Measurements from ENCODE around the gene BLZF1. TPM values are rescaled to one million over a fixed set of nuclear protein-coding genes. Genes with fewer than 3 reads are reported as not detected.

Gene BLZF1
- total RNA-seq, 4 donors from 2014 or later, result 28.1 to 41.1 (median 36.2) TPM

DNA sequence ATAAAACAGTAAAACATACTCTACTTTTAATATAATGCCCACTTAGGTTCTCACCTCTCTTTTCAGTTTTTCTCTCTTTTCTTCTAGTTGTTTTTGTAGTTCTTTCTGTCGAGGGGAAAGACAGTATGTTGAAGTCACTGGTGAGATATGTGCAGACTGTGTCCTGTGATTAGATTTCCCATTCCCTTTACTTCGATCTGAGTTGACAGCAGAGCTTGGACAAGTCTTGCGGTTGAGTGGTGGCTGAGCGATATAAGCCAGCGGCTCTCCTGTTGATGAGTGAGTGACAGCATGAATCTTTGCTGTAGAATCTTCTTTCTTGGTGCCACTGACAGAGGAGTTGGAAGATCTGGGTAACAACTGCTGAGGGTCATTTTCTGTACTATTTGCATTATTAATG lies 53.3 kb downstream of the BLZF1 start:
- no peak overlapping the region for H3K27ac ChIP-seq (replicated peaks in 1 of 4)
- DNase-seq (ENCODE audit: extremely low spot score), result no peak
- H3K4me1 ChIP-seq, result no peaks in the 10 kb centered on the region
- H3K9me3 ChIP-seq, result no peaks in the 10 kb centered on the region
- no peaks in the 10 kb centered on the region for H3K27me3 ChIP-seq
- no peaks in the 10 kb centered on the region for H3K36me3 ChIP-seq
- no peak overlapping the region for H3K4me3 ChIP-seq
- intact Hi-C loops (cut with DNase I), result no loop called here
- WGBS, result 90% methylated on average over 5 of the region's 5 CpGs
- TF ChIP-seq POLR2AphosphoS5 (IDR thresholded peaks at IDR 0.05), result no peak
- TF ChIP-seq, protein P1, sequence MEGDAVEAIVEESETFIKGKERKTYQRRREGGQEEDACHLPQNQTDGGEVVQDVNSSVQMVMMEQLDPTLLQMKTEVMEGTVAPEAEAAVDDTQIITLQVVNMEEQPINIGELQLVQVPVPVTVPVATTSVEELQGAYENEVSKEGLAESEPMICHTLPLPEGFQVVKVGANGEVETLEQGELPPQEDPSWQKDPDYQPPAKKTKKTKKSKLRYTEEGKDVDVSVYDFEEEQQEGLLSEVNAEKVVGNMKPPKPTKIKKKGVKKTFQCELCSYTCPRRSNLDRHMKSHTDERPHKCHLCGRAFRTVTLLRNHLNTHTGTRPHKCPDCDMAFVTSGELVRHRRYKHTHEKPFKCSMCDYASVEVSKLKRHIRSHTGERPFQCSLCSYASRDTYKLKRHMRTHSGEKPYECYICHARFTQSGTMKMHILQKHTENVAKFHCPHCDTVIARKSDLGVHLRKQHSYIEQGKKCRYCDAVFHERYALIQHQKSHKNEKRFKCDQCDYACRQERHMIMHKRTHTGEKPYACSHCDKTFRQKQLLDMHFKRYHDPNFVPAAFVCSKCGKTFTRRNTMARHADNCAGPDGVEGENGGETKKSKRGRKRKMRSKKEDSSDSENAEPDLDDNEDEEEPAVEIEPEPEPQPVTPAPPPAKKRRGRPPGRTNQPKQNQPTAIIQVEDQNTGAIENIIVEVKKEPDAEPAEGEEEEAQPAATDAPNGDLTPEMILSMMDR (IDR thresholded peaks at IDR 0.05), result no peak
- TF ChIP-seq EP300 (IDR thresholded peaks at IDR 0.05), result no peak
- no peak for TF ChIP-seq POLR2A (IDR thresholded peaks at IDR 0.05; ENCODE audit: low read depth)

DNA sequence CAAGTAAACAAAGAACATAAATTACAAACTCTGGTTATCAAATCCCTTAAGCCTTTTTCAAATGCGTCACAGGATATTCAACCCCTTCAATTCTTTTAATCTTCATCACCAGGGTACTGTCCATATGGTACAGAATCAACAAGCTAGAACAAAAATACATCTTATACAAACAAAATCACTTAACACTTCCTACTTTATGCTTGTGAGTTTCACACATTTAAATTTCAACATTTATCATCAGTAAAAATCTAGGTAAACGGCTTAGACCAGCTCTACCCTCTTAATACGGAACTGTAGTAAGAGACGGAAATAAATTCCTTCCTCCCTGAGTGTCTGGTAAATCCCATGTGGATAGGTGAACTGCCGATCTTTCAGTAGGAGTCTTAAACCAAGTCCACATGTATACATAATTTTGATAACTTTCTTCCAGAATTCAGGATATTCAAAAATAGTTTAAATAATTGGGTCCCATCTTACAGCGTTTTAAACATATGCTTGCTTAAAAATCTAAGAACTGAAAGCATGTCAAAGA lies 58.2 kb downstream of the BLZF1 start:
- TF ChIP-seq POLR2A (IDR thresholded peaks at IDR 0.05; ENCODE audit: low read depth), result no peak
- no peak for TF ChIP-seq POLR2AphosphoS5 (IDR thresholded peaks at IDR 0.05)
- Histone ChIP-seq H3K9me3 (no peaks in the 10 kb centered on the region), H3K27me3 (peaks cover 0 to 14% (median 0%) of the 10 kb centered on the region in 4 donors), H3K36me3 (no peaks in the 10 kb centered on the region), H3K4me1 (peaks cover 0 to 14% (median 10%) of the 10 kb centered on the region in 4 donors), H3K27ac (replicated peaks in 1 of 4) (no peak overlapping the region), H3K4me3 (peak overlapping the region; percentile 47 to 62 (median 54))
- WGBS, result 45% methylated on average over 6 of the region's 6 CpGs
- intact Hi-C loops (cut with DNase I), result no loop called here
- DNase-seq (ENCODE audit: extremely low spot score), result no peak

DNA sequence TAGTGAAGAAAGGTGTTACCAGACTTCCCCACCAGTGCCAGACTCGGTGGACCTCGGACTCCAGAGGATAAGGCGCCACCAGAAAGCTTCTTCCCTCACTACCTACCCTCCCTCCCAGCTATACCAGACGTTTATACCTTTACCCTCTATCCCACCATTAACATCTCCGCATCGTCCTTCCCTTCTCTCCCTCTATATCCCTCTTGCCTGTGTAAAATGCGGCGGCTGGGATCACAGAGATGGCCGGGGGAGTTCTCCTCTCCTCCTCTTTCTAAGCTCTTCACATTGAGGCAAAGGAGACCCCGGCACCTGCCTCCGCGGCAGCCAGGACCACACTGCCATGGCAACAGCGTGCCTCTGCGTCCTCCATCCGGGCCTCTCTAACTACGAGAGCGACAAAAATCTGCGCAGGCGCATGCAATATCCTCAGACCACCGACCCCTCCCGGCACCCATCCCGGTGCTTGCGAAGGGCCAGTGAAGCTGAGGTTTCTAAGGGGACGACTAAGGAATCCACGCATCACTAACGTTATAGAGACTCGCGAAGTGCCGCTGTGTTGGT lies 59.2 kb downstream of the BLZF1 start, which contains the start of gene CCDC181:
CCDC181 (minus strand) TSS at position 394 of the 561 bp plus-strand sequence. CDS start 2,547 bp downstream, outside the sequence.
- no peak within 1 kb of the TSS for H3K27ac ChIP-seq (replicated peaks in 1 of 4)
- intact Hi-C loops (cut with DNase I), result no loop called here
- peak; percentile 92 for DNase-seq (ENCODE audit: extremely low spot score)
- TF ChIP-seq, protein P1 (IDR thresholded peaks at IDR 0.05), result no peak
- no peak for TF ChIP-seq POLR2A (IDR thresholded peaks at IDR 0.05; ENCODE audit: low read depth)
- peak; percentile 6 to 59 for TF ChIP-seq POLR2AphosphoS5 (IDR thresholded peaks at IDR 0.05)
- no peak for TF ChIP-seq EP300 (IDR thresholded peaks at IDR 0.05)
- peaks cover 0 to 18% (median 0%) of the 10 kb centered on the region in 4 donors for H3K27me3 ChIP-seq
- no peaks in the 10 kb centered on the region for H3K36me3 ChIP-seq
- peaks cover 0 to under 1% (median 0%) of the 10 kb centered on the region in 4 donors for H3K9me3 ChIP-seq
- H3K4me1 ChIP-seq, result peaks cover 0 to 14% (median 10%) of the 10 kb centered on the region in 4 donors
- H3K4me3 ChIP-seq, result peak within 1 kb of the TSS; percentile 47 to 62 (median 54)
- WGBS, result under 1% methylated on average over 26 of the region's 29 CpGs

Other genes starting within 250 kb of the BLZF1 start
- 10 to 100 TPM; 10.2 to 27.8 (median 14.5) TPM for gene NME7, start 398 bp upstream of the BLZF1 start, total RNA-seq
- gene CCDC181, start 59.3 kb downstream of the BLZF1 start, total RNA-seq, result 1 to 10 TPM in 1 of 4 donors, under 1 TPM in 3; 0.80 to 2.3 (median 0.91) TPM
- gene SLC19A2, start 117.7 kb downstream of the BLZF1 start, total RNA-seq, result 10 to 100 TPM; 19.0 to 38.8 (median 20.6) TPM
- 1 to 10 TPM in 1 of 4 donors, under 1 TPM in 2, not detected in 1; 0.13 to 1.2 (median 0.34) TPM for gene F5, start 218.3 kb downstream of the BLZF1 start, total RNA-seq

Measured in esophagus muscularis mucosa (tissue), 4 donors.